ENCODE data around the gene LRMDA.

GRCh38 chr10:76504823-76505222 lies 1073.4 kb downstream of the LRMDA start:
- TF ChIP-seq POLR2AphosphoS5 (IDR thresholded peaks at IDR 0.05) (no peak), CTCF (IDR thresholded peaks at IDR 0.05) (no peak)
